H9 (cell line): ENCODE results near the gene SH3PXD2B. TPM values are rescaled to one million over a fixed set of nuclear protein-coding genes. Genes with fewer than 3 reads are reported as not detected.

Experiments used
- DNase-seq: peaks from one replicate; pipeline ENCODE4 v3.0.0-alpha.2; 2017
- H2AFZ ChIP-seq: one replicate; pipeline ENCODE4 v1.6.1; 2013; ENCODE audit warnings: mild to moderate bottlenecking, low read length, control low read depth, moderate library complexity
- H2AK5ac ChIP-seq: 2 replicates; pipeline ENCODE4 v1.6.1; 2013; ENCODE audit warnings: low read length, control low read depth, mixed read lengths; ENCODE audit not compliant: insufficient read length
- H2BK120ac ChIP-seq: one replicate; pipeline ENCODE4 v1.6.1; 2013; ENCODE audit warnings: low read depth, mild to moderate bottlenecking, low read length, control low read depth, inconsistent platforms; ENCODE audit not compliant: poor library complexity, severe bottlenecking
- H2BK12ac ChIP-seq: 2 replicates; pipeline ENCODE4 v1.6.1; 2013; ENCODE audit warnings: low read length, control low read depth, mixed read lengths, low read depth; ENCODE audit not compliant: insufficient read length
- H2BK15ac ChIP-seq: 2 replicates; pipeline ENCODE4 v1.6.1; 2013; ENCODE audit warnings: low read depth, low read length, control low read depth
- H2BK20ac ChIP-seq: one replicate; pipeline ENCODE4 v1.6.1; 2013; ENCODE audit warnings: low read depth, mild to moderate bottlenecking, low read length, control low read depth, inconsistent platforms; ENCODE audit not compliant: poor library complexity, severe bottlenecking
- H2BK5ac ChIP-seq: 2 replicates; pipeline ENCODE4 v1.6.1; 2013; ENCODE audit warnings: low read length, control low read depth, mixed read lengths; ENCODE audit not compliant: insufficient read length
- H3K14ac ChIP-seq: 2 replicates; pipeline ENCODE4 v1.6.1; 2013; ENCODE audit warnings: low read length, control low read depth; ENCODE audit not compliant: insufficient read depth
- H3K18ac ChIP-seq: 2 replicates; pipeline ENCODE4 v1.6.1; 2013; ENCODE audit warnings: low read depth, mild to moderate bottlenecking, mixed read lengths, low read length, control low read depth; ENCODE audit not compliant: insufficient read length
- H3K23ac ChIP-seq: 2 replicates; pipeline ENCODE4 v1.6.1; 2013; ENCODE audit warnings: low read length, control low read depth, mixed read lengths, low read depth; ENCODE audit not compliant: insufficient read length
- H3K23me2 ChIP-seq: 2 replicates; pipeline ENCODE4 v1.6.1; 2013; ENCODE audit warnings: low read depth, mild to moderate bottlenecking, mixed read lengths, low read length, control low read depth; ENCODE audit not compliant: insufficient read length, poor library complexity, severe bottlenecking
- H3K27ac ChIP-seq: 2 replicates; pipeline ENCODE4 v1.5.1; 2013; ENCODE audit warnings: low read length, control low read depth, mixed read lengths, low read depth; ENCODE audit not compliant: insufficient read length
- H3K27me3 ChIP-seq: 2 replicates; pipeline ENCODE4 v1.6.1; 2013; ENCODE audit warnings: low read length, control low read depth, inconsistent platforms; ENCODE audit not compliant: insufficient read depth
- H3K4ac ChIP-seq: 2 replicates; pipeline ENCODE4 v1.6.1; 2013; ENCODE audit warnings: low read depth, mild to moderate bottlenecking, control low read depth, inconsistent platforms, low read length, moderate library complexity
- H3K4me1 ChIP-seq: 2 replicates; pipeline ENCODE4 v1.6.1; 2013; ENCODE audit warnings: low read length, control low read depth, inconsistent platforms; ENCODE audit not compliant: insufficient read depth
- H3K4me2 ChIP-seq: 2 replicates; pipeline ENCODE4 v1.6.1; 2013; ENCODE audit warnings: low read length, control low read depth, mixed read lengths; ENCODE audit not compliant: insufficient read length, insufficient read depth
- H3K56ac ChIP-seq: 2 replicates; pipeline ENCODE4 v1.6.1; 2013; ENCODE audit warnings: low read depth, mild to moderate bottlenecking, mixed read lengths, low read length, control low read depth; ENCODE audit not compliant: insufficient read length
- H3K79me1 ChIP-seq: 2 replicates; pipeline ENCODE4 v1.6.1; 2013; ENCODE audit warnings: low read depth, mild to moderate bottlenecking, moderate library complexity, low read length, control low read depth, inconsistent platforms; ENCODE audit not compliant: insufficient read depth, poor library complexity, severe bottlenecking
- H3K79me2 ChIP-seq: 2 replicates; pipeline ENCODE4 v1.6.1; 2013; ENCODE audit warnings: low read length, control low read depth, inconsistent platforms; ENCODE audit not compliant: insufficient read depth
- H3K9ac ChIP-seq: 2 replicates; pipeline ENCODE4 v1.6.1; 2013; ENCODE audit warnings: low read length, control low read depth, mixed read lengths; ENCODE audit not compliant: insufficient read length; ENCODE audit errors: extremely low read depth
- H3K9me3 ChIP-seq: one replicate; pipeline ENCODE4 v1.6.1; 2013; ENCODE audit warnings: low read depth, low read length, inconsistent platforms; ENCODE audit not compliant: control insufficient read depth
- H3T11ph ChIP-seq: one replicate; pipeline ENCODE4 v1.6.1; 2013; ENCODE audit warnings: mild to moderate bottlenecking, low read length, control low read depth, inconsistent platforms
- H4K20me1 ChIP-seq: one replicate; pipeline ENCODE4 v1.6.1; 2013; ENCODE audit not compliant: control insufficient read depth, insufficient read length, insufficient read depth
- H4K5ac ChIP-seq: 2 replicates; pipeline ENCODE4 v1.6.1; 2013; ENCODE audit warnings: low read depth, mild to moderate bottlenecking, mixed read lengths, low read length, control low read depth; ENCODE audit not compliant: insufficient read length
- H4K8ac ChIP-seq: replicated peaks from 2 replicates; pipeline ENCODE4 v1.6.1; 2013; ENCODE audit warnings: low read length, control low read depth, mixed read lengths, low read depth; ENCODE audit not compliant: insufficient read length
- H4K91ac ChIP-seq: 2 replicates; pipeline ENCODE4 v1.6.1; 2013; ENCODE audit warnings: low read depth, mild to moderate bottlenecking, moderate library complexity, mixed read lengths, low read length, control low read depth; ENCODE audit not compliant: insufficient read length
- H3K27ac Mint-ChIP-seq, 3 experiments: 2 replicates in 2 of 3; 3 replicates in 1 of 3; pipeline ENCODE4 v1.8.0; 2020 to 2021; ENCODE audit warnings: mixed read lengths in 3 of 3, mild to moderate bottlenecking in 1 of 3, moderate library complexity in 1 of 3
- H3K27me3 Mint-ChIP-seq: 2 replicates; pipeline ENCODE4 v1.8.0; 2021; ENCODE audit warnings: low read depth, mild to moderate bottlenecking, moderate library complexity, mixed read lengths
- H3K36me3 Mint-ChIP-seq, 3 experiments: 2 replicates in 2 of 3; 3 replicates in 1 of 3; pipeline ENCODE4 v1.8.0; 2020 to 2021; ENCODE audit warnings: low read depth in 3 of 3, mixed read lengths in 3 of 3; ENCODE audit not compliant: insufficient read depth in 1 of 3
- H3K4me1 Mint-ChIP-seq, 2 experiments: 2 replicates each; pipeline ENCODE4 v1.8.0; 2020; ENCODE audit warnings: mixed read lengths in 2 of 2
- H3K4me3 Mint-ChIP-seq, 2 experiments: 2 replicates in 1 of 2; 3 replicates in 1 of 2; pipeline ENCODE4 v1.8.0; 2020 to 2021; ENCODE audit warnings: mild to moderate bottlenecking in 2 of 2, mixed read lengths in 2 of 2, moderate library complexity in 1 of 2
- H3K9me3 Mint-ChIP-seq, 2 experiments: 2 replicates in 1 of 2; 3 replicates in 1 of 2; pipeline ENCODE4 v1.8.0; 2020; ENCODE audit warnings: mild to moderate bottlenecking in 2 of 2, mixed read lengths in 2 of 2, moderate library complexity in 1 of 2
- WGBS: extraction: QIAGEN DNeasy Blood & Tissue Kit; methylation state at CpG from one replicate; pipeline ENCODE4 v1.1.7; 2013; ENCODE audit warnings: missing lambda C conversion rate, low lambda C conversion rate, mixed read lengths; ENCODE audit not compliant: insufficient read length; ENCODE audit errors: extremely low coverage; 5-methylcytosine and 5-hydroxymethylcytosine counted together
- total RNA-seq: library from RNA; stranded (reverse); gene quantifications from 2 replicates; pipeline ENCODE4 v1.2.1, GENCODE V29; 2021
- TF ChIP-seq, protein P1 (sequence below): fragments of 200-600 bp; sonication (generic); conservative IDR thresholded peaks from 3 replicates; pipeline ENCODE4 v1.8.0; 2021; ENCODE audit warnings: antibody characterized with exemption, mild to moderate bottlenecking

The SH3PXD2B gene
- total RNA-seq, 1 experiment from 2014 or later, result 49.0 TPM

GRCh38 chr5:172345881-172346280, 108.4 kb downstream of the SH3PXD2B start:
- no peak overlapping the region for H3K27ac ChIP-seq
- H3K36me3 Mint-ChIP-seq, result peaks cover 32 to 76% (median 74%) of the 10 kb centered on the region in 3 experiments; a peak in 6 of 7 replicates

More at GRCh38 chr5:172345881-172346280, 108.4 kb downstream of the SH3PXD2B start:
- H4K20me1 ChIP-seq, result no peaks in the 10 kb centered on the region
- no peaks in the 10 kb centered on the region for H3K9me3 ChIP-seq
- H3K23ac ChIP-seq, result no peak overlapping the region
- H4K91ac ChIP-seq, result no peak overlapping the region
- H4K8ac ChIP-seq, result no peak overlapping the region
- no peak overlapping the region for H2AFZ ChIP-seq
- no peaks in the 10 kb centered on the region for H3K9me3 Mint-ChIP-seq
- no peak overlapping the region for H3K18ac ChIP-seq
- H3K14ac ChIP-seq, result no peak overlapping the region
- H3K27ac Mint-ChIP-seq, result peak overlapping the region in 1 of 3 experiments; percentile 16; a peak in 1 of 7 replicates
- no peak overlapping the region for H2AK5ac ChIP-seq
- H3T11ph ChIP-seq, result no peak overlapping the region
- no peak overlapping the region for H3K4ac ChIP-seq
- no peaks in the 10 kb centered on the region for H3K79me1 ChIP-seq
- no peaks in the 10 kb centered on the region for H3K4me1 ChIP-seq
- WGBS, result no CpG with 5 or more reads among the region's 11 CpGs
- no peaks in the 10 kb centered on the region for H3K27me3 Mint-ChIP-seq
- no peaks in the 10 kb centered on the region for H3K27me3 ChIP-seq
- H2BK15ac ChIP-seq, result no peak overlapping the region
- H4K5ac ChIP-seq, result no peak overlapping the region
- no peaks in the 10 kb centered on the region for H3K4me1 Mint-ChIP-seq
- no peak overlapping the region for H3K9ac ChIP-seq
- no peak overlapping the region for H2BK20ac ChIP-seq
- DNase-seq, result no peak
- TF ChIP-seq, protein P1, sequence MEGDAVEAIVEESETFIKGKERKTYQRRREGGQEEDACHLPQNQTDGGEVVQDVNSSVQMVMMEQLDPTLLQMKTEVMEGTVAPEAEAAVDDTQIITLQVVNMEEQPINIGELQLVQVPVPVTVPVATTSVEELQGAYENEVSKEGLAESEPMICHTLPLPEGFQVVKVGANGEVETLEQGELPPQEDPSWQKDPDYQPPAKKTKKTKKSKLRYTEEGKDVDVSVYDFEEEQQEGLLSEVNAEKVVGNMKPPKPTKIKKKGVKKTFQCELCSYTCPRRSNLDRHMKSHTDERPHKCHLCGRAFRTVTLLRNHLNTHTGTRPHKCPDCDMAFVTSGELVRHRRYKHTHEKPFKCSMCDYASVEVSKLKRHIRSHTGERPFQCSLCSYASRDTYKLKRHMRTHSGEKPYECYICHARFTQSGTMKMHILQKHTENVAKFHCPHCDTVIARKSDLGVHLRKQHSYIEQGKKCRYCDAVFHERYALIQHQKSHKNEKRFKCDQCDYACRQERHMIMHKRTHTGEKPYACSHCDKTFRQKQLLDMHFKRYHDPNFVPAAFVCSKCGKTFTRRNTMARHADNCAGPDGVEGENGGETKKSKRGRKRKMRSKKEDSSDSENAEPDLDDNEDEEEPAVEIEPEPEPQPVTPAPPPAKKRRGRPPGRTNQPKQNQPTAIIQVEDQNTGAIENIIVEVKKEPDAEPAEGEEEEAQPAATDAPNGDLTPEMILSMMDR, result no peak
- H3K4me2 ChIP-seq, result no peak overlapping the region
- no peak overlapping the region for H2BK5ac ChIP-seq
- no peak overlapping the region for H2BK120ac ChIP-seq
- no peak overlapping the region for H2BK12ac ChIP-seq
- H3K4me3 Mint-ChIP-seq, result no peak overlapping the region
- no peaks in the 10 kb centered on the region for H3K23me2 ChIP-seq
- H3K79me2 ChIP-seq, result no peaks in the 10 kb centered on the region
- H3K56ac ChIP-seq, result no peak overlapping the region
